Hematopoietic multipotent progenitor cell treated with erythropoietin and hydrocortisone succinate and interleukin-3 and kit ligand, for 6 days (in vitro differentiated cells): ENCODE results near the gene ATP8A2.
"Not testable (repeated sequence)": the region's sequence is repeated elsewhere in the genome, so short reads cannot be mapped to it uniquely, and the experiment has no call there.

Experiments
- DNase-seq: peaks from one replicate; pipeline ENCODE4 v3.0.0-alpha.2; 2015

The ATP8A2 gene

GRCh38 chr13:25570185-25570584 lies 198.4 kb downstream of the ATP8A2 start:
- no peak for DNase-seq

DNA sequence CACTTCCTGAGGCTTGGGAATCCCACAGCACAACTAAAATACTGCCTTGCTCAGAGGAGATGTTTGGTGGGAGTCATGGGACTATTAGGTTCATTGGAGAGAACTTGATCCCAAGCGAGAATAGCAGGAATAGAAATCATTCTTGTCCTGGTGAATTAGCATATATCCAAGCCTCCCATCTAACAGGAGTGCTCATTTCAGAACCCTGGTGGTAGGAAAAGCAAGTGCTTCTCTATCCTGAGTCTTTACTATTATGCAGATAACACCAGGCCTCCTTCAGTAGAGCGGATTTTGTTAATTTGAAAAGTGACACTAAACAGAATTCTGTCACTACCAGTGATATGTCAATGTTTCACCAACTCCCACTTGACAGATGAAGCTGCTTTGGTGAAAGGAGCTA lies 199.5 kb downstream of the ATP8A2 start:
- no peak for DNase-seq

DNA sequence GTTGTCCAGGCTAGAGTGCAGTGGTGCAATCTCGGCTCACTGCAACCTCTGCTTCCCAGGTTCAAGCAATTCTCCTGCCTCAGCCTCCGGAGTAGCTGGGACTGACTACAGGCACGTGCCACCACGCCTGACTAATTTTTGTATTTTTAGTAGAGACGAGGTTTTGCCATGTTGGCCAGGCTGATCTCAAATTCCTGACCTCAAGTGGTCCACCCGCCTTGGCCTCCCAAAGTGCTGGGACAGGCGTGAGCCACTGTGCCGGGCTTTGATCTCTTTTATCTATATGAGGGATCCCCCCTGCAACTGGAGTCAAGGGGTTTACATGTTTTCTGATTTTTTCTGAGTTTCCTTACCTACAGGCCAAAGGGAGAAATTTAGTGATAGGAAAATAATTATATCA lies 200.4 kb downstream of the ATP8A2 start:
- not testable (repeated sequence) for DNase-seq

DNA sequence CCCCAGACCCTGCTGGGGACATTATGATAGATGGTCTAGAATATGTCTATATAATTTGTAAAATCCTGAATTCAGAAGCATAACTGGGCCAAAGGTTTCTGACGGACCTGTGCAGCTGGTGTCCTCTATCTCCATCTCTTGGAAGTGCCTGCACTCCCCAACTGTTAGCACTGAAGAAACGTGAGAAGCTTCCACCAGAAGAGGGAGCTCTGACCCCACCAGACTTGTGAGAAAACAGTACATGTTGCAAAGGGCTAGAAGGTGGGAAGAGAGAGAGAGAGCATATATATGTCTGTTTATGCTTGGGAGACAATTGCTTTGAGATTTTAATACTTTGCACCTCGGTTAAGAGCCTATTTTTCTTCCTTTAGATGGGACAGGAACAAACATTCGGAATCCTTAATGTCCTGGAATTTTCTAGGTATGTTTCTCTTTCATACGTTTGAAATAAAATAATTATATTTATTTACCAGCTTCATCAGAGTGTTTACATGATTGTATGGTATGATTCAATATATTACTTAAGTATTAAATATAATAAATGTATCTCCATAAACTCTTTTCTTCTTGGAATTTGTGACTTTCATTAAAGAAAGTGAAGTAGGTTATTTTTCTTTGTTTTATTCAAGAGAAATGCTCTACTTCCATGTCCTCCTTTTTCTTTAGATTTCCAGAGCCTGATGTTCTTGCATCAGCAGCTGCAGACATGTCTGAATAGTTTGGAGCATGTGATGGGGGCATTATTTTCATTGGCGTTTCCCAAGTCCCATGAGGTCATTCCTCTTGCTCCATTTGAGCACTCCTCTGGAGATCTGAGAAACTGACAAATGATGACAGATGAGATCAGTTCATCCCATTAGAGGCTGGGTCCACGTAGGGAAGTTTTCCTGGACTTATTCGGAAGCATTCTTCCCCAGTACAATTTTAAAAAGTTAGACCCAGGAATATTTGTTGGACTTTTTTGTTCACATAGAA lies 202.9 kb downstream of the ATP8A2 start:
- DNase-seq: peak; percentile 90

DNA sequence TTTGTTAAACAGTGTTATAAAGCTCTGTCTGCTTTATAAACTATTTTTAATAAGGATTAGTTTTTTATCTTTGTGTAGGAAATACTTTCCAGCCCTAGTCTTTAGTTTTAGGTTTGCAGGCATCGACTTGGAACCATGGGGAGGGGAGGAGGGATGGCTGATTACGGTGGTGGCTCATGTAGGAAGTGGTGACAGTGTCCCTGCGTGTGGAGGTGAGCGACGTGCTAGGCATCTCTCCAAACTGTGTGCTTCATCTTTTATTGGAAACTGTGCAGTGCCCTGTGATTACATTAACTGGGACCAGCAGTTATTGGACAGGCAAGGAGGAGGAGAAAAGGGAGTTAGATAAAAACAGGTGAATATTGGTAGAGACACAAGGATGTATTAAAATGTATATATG lies 203.8 kb downstream of the ATP8A2 start:
- DNase-seq: no peak

DNA sequence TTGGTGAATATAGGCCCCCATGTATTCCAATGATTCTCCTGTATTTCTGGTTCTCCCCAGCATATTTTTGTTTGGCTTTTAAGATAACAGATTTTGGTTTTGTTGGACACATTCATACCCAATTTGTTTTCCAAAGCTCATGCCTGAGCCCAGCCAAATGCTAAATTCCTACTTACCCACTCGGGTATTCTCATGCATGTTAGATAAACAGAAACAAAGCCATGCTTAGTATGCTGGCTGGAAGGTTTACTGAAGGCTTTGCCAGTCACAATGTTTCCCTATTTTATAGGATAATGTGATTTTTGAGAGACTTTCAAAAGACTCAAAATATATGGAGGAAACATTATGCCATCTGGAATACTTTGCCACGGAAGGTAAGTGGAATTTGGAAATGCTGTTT lies 206.8 kb downstream of the ATP8A2 start:
- no peak for DNase-seq

- no peak for DNase-seq
Measured at GRCh38 chr13:25579221-25579620, 207.4 kb downstream of the ATP8A2 start.

- no peak for DNase-seq
Measured at GRCh38 chr13:25581351-25581750, 209.6 kb downstream of the ATP8A2 start.

DNA sequence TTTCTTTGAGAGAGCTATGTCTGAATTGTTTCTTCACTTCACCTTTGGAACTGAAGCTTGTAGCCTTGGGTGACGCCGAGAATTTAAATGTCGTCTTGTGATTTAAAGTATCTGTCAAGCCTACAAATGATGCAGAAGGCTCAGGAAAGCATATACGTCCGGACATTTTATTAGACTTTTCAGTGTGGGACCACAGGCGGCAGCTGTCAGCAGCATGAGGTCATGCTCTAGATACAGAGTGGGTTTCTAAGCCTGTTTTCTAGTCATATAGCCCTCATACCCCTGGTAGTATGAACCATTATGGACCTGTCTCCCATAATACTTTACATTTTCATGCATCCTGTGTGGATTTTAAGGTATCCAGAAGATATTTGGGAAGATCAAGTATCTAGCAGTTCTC lies 212.3 kb downstream of the ATP8A2 start:
- no peak for DNase-seq

- DNase-seq: peak; percentile 6
Measured at GRCh38 chr13:25585000-25585399, 213.2 kb downstream of the ATP8A2 start.

GRCh38 chr13:25587326-25587980 lies 215.7 kb downstream of the ATP8A2 start:
- no peak for DNase-seq

DNA sequence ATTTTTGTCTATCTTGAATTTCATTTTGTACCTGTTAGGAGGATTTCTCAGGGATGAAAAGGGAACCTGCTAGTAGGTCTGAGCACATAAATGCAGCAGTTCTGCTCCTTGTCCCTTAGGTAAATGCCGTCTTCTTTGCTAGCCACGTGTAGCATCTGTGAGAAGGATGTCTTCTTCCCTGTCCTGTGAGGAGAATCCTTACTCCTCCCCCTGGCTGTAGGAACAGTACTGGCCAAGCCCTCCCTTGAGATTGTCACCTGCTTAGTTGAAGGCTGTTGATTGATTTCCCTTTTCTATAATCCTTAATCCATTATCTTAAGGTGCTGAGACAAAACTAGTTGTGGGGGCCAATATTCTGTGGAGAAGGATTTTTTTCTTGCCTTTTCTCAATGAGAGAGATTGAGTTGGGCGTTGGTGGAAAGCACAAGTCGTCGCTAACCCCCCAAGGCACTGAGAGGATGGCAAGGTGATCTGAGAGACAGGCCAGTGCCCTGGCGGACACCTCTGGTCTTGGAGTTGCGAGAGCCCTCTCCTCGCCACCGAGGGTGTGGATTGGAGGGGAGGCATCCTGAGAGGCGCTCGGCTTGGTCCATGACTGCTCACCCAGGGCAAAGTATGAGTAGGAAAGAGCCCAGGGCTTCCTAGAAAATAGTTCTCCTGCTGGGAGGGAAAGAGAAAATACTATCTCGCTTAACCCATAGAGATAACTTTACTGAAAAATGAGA lies 216.7 kb downstream of the ATP8A2 start:
- DNase-seq: no peak

DNA sequence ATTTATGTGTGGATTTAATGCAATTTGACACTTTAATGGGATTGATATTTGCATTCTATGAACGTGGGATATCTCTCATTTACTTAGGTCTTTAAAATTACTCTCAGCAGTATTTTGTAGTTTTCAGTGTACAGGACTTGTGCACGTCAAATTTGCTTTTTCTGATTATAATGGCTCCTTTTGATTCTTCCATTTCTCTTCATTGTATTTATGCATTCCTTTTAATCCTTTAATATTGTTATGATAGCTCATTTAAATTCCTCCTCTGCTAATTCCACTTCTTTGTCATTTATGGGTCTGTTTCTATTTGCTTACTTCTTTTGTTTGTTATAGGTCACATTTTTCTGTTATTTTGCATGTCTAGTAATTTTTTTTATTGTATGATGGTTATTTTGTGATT lies 226.6 kb downstream of the ATP8A2 start:
- no peak for DNase-seq

- no peak for DNase-seq
Measured at GRCh38 chr13:25602176-25602575, 230.4 kb downstream of the ATP8A2 start.

- no peak for DNase-seq
Measured at GRCh38 chr13:25604106-25604505, 232.3 kb downstream of the ATP8A2 start.

DNA sequence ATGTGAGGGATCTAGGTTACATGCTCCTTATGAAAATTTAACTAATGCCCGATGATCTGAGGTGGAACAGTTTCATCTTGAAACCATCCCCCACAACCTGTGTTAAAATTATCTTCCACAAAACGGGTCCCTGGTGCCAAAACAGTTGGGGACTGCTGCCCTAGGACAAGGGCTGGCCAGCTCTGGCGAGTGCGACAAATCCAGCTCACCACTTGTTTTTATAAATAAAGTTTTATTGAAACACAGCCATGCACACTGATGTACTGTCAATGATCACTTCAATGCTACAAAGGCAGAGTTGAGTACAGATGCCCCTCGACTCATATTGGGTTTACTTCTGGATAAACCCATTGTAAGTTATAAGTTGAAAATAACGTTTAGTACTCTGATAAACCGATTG lies 235.3 kb downstream of the ATP8A2 start:
- no peak for DNase-seq

DNA sequence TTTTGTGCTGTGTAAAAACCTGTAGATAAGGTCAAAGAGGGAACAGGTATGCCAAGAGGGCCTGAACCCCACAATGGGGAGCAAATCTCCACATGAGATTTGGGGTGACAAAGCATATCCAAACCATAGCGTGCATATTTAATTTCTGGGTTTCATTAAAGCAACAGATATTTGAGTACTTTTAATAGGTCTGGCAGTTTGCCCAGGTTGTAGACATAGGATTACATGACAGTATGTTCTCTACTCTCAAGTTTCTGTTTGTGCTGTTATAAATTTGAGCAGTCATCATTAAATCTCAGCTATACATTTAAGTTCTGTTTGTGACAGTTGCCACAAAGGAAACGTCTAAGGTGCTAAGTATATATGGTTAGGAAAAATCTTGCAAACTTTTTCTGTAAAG lies 236.4 kb downstream of the ATP8A2 start:
- DNase-seq: no peak

GRCh38 chr13:25616674-25617073 lies 244.9 kb downstream of the ATP8A2 start:
- DNase-seq: no peak

GRCh38 chr13:25619897-25620296 lies 248.1 kb downstream of the ATP8A2 start:
- DNase-seq: no peak

GRCh38 chr13:25625414-25625813 lies 253.6 kb downstream of the ATP8A2 start:
- DNase-seq: no peak

DNA sequence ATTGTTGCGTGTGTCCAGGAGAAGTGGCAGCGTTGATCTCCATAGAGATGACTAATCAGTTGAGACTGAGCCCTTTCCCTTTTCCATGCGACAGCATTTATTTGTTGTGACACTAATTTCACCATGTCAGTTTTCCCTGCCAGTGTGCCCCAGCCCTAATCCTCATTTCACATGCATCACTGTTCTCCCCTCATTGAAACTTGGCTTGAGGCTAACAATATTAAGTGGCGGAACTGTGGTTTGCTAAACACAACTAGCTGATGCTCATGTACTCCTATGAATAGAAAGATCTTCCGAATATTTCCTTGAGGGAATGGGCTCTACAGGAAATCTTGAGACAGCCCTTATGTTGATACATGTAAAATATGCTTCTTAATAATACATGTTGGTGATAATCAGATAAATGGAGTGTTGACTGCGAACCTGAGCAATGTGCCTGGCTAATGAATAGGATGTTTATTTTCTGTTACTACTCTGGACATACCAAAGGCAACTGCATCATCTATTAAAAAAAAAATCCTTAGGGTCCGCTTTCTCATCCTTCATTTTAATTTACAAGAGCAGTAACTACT lies 258.6 kb downstream of the ATP8A2 start:
- no peak for DNase-seq

DNA sequence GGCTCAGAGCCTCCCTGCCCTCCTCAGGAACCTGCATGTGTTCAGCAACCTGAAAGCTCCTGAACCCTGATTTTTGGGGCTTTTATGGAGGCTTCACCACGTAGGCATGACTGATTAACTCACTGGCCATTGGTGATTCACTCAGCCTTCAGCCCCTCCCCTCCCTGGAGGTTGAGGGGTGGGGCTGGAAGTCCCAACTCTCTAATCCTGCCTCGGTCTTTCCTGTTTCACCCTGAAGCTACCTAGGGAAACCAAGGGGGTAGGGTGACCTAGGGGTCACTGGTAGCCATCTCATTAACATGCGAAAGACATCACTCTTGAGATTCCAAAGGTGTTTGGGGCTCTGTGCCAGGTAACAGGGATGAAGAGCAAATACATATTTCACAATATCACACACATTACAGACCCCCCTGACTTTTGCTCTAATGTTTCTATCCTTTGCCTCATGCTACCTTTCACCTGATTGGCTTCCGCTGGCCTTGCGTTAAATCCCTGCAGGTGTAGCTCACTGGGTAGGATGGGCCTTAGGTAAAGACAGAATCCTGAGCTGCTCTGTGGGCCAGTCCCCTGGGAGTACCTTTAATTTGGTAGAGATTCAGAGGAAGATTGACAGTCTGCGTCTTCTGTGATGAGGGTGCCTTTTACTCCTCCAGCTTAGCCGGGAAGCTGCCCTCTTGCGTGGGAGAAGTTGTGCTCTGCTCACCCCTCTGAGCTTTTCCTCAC lies 260.6 kb downstream of the ATP8A2 start:
- no peak for DNase-seq

- no peak for DNase-seq
Measured at GRCh38 chr13:25633093-25633492, 261.3 kb downstream of the ATP8A2 start.
